ENCODE data around the gene CEP85L.
"Not testable (repeated sequence)": the region's sequence is repeated elsewhere in the genome, so short reads cannot be mapped to it uniquely, and the experiment has no call there.

Gene CEP85L

DNA sequence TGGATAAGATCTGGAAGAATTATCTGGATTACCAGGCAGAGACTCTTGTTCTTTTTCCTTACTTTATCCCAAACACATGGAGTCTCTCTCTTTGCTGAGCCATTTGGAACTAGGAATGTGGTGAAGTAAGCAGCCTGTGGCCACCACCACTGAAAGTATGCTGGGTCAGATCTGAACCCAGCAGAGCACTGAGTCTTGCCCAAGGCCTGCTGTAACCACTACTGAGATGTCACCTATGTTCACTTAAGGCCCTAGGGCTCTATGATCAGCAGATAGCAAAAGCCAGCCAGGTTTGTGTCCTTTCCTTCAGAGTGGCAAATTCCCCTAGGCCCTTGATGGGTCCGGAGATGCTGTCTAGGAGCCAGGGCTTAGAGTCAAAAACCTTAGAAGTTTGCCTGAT, 206.6 kb downstream of the CEP85L start:
- TF ChIP-seq SPI1 (IDR thresholded peaks at IDR 0.05; ENCODE audit: borderline replicate concordance, low read depth) (no peak), POLR2AphosphoS5 (IDR thresholded peaks at IDR 0.05; ENCODE audit: low read depth) (no peak), GABPA (IDR thresholded peaks at IDR 0.05; ENCODE audit: low read depth) (no peak)
- TF ChIP-seq, protein P1, sequence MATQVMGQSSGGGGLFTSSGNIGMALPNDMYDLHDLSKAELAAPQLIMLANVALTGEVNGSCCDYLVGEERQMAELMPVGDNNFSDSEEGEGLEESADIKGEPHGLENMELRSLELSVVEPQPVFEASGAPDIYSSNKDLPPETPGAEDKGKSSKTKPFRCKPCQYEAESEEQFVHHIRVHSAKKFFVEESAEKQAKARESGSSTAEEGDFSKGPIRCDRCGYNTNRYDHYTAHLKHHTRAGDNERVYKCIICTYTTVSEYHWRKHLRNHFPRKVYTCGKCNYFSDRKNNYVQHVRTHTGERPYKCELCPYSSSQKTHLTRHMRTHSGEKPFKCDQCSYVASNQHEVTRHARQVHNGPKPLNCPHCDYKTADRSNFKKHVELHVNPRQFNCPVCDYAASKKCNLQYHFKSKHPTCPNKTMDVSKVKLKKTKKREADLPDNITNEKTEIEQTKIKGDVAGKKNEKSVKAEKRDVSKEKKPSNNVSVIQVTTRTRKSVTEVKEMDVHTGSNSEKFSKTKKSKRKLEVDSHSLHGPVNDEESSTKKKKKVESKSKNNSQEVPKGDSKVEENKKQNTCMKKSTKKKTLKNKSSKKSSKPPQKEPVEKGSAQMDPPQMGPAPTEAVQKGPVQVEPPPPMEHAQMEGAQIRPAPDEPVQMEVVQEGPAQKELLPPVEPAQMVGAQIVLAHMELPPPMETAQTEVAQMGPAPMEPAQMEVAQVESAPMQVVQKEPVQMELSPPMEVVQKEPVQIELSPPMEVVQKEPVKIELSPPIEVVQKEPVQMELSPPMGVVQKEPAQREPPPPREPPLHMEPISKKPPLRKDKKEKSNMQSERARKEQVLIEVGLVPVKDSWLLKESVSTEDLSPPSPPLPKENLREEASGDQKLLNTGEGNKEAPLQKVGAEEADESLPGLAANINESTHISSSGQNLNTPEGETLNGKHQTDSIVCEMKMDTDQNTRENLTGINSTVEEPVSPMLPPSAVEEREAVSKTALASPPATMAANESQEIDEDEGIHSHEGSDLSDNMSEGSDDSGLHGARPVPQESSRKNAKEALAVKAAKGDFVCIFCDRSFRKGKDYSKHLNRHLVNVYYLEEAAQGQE (IDR thresholded peaks at IDR 0.05; ENCODE audit: insufficient replicate concordance, low read depth), result no peak
- TF ChIP-seq, protein P2, sequence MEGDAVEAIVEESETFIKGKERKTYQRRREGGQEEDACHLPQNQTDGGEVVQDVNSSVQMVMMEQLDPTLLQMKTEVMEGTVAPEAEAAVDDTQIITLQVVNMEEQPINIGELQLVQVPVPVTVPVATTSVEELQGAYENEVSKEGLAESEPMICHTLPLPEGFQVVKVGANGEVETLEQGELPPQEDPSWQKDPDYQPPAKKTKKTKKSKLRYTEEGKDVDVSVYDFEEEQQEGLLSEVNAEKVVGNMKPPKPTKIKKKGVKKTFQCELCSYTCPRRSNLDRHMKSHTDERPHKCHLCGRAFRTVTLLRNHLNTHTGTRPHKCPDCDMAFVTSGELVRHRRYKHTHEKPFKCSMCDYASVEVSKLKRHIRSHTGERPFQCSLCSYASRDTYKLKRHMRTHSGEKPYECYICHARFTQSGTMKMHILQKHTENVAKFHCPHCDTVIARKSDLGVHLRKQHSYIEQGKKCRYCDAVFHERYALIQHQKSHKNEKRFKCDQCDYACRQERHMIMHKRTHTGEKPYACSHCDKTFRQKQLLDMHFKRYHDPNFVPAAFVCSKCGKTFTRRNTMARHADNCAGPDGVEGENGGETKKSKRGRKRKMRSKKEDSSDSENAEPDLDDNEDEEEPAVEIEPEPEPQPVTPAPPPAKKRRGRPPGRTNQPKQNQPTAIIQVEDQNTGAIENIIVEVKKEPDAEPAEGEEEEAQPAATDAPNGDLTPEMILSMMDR (IDR thresholded peaks at IDR 0.05; ENCODE audit: insufficient read depth, low read length), result no peak
- Histone ChIP-seq H3K4me3 (replicated peaks; ENCODE audit: insufficient read depth, low read length) (no peak overlapping the region), H3K27me3 (ENCODE audit: insufficient read depth, poor library complexity, severe bottlenecking) (no peaks in the 10 kb centered on the region), H3K27ac (replicated peaks) (no peak overlapping the region)
- DNase-seq (ENCODE audit: low read depth in 1 of 2, low spot score in 1 of 2), result no peak

DNA sequence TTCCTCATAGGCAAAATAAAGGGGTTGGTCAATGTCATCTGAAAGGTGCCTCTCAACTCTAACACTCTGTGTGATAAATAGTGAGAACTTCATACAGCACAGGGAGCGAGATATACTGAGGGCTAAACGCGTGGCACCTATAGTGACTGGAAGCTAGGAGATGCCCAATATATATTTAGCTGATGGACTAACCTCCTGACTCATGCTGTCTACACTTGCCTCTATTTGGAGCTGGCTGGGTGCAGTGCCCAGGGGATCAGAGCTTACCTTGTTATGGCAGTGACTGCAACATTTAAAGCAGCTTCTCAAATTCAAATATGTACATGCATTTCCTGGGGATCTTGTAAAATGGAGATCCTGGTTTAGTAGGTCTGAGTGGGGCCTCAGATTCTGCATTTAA, 214.9 kb downstream of the CEP85L start:
- no peak for DNase-seq (ENCODE audit: low read depth in 1 of 2, low spot score in 1 of 2)
- no peak for TF ChIP-seq POLR2AphosphoS5 (IDR thresholded peaks at IDR 0.05; ENCODE audit: low read depth)
- TF ChIP-seq SPI1 (IDR thresholded peaks at IDR 0.05; ENCODE audit: borderline replicate concordance, low read depth), result no peak
- TF ChIP-seq, protein P2 (IDR thresholded peaks at IDR 0.05; ENCODE audit: insufficient read depth, low read length), result no peak
- TF ChIP-seq GABPA (IDR thresholded peaks at IDR 0.05; ENCODE audit: low read depth), result no peak
- TF ChIP-seq, protein P1 (IDR thresholded peaks at IDR 0.05; ENCODE audit: insufficient replicate concordance, low read depth), result no peak
- H3K27me3 ChIP-seq (ENCODE audit: insufficient read depth, poor library complexity, severe bottlenecking), result no peaks in the 10 kb centered on the region
- no peak overlapping the region for H3K4me3 ChIP-seq (replicated peaks; ENCODE audit: insufficient read depth, low read length)
- no peak overlapping the region for H3K27ac ChIP-seq (replicated peaks)

DNA sequence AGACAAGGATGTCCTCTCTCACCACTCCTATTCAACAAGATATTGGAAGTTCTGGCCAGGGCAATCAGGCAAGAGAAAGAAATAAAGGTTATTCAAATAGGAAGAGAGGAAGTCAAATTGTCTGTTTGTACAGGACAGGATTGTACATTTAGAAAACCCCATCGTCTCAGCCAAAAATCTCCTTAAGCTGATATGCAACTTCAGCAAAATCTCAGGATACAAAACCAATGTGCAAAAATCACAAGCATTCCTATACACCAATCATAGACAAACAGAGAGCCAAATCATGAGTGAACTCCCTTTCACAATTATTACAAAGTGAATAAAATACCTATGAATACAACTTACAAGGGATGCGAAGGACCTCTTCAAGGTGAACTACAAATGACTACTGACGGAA, 217.2 kb downstream of the CEP85L start:
- not testable (repeated sequence) for H3K27me3 ChIP-seq (ENCODE audit: insufficient read depth, poor library complexity, severe bottlenecking); DNase-seq (ENCODE audit: low read depth in 1 of 2, low spot score in 1 of 2); H3K4me3 ChIP-seq (replicated peaks; ENCODE audit: insufficient read depth, low read length); H3K27ac ChIP-seq (replicated peaks)

DNA sequence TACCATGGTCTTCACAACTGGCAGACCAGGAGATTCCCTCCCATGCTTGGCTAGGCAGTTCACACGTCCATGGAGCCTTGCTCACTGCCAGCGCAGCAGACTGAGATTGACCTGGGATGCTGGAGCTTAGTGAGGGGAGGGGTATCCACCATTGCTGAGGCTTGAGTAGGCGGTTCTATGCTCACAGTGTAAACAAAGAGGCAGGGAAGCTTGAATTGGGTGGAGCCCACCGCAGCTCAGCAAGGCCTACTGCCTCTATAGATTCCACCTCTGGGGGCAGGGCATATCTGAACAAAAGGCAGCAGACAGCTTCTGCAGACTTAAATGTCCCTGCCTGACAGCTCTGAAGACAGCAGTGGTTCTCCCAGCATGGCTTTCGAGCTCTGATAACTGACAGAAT, 230.1 kb downstream of the CEP85L start:
- not testable (repeated sequence) for DNase-seq (ENCODE audit: low read depth in 1 of 2, low spot score in 1 of 2); H3K27me3 ChIP-seq (ENCODE audit: insufficient read depth, poor library complexity, severe bottlenecking); H3K4me3 ChIP-seq (replicated peaks; ENCODE audit: insufficient read depth, low read length); H3K27ac ChIP-seq (replicated peaks)

DNA sequence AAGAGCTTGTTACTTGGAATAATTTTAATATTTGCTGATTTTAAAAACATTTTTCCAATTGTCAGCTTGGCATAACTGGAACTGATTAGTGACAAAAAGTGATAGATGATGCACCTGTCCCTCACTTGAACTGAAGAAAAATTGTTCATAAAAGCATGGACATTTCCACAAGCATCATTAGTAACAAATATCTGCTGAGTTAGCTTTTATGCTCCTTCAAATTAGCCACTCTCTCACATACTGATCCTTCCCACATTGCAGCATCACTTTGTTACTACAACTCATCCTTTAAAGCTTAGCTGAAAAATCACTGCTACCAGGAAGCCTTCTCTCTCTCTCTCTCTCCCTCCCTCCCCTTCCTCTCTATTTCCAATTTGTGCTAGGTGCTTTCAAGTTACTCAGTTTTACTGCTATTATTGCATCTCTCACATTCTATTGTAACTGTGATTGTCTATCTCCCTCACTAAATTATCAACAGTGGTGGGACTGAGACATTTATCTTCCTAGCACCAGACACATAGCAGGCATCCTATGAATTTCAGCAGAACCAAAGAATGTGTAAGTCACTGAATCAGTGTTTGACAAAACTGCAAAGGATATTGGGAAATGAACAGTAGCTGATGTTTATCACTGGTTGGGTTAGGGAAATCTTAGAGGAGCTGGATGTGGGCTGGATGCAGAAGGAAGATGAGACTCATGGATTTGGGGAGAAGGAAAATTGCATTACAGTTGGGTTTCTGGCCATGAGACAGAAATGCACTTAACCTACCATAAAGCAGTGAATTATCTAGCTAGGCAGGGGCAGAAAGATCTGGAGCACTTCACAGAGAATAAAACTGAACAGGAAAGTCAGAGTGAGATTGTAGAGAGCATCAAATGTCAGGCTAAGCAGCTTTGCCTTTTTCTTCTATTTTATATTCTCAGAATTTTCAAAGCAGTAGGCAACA, 231.7 kb downstream of the CEP85L start:
- Histone ChIP-seq H3K27ac (replicated peaks) (no peak overlapping the region), H3K4me3 (replicated peaks; ENCODE audit: insufficient read depth, low read length) (no peak overlapping the region), H3K27me3 (ENCODE audit: insufficient read depth, poor library complexity, severe bottlenecking) (no peaks in the 10 kb centered on the region)
- TF ChIP-seq, protein P2 (IDR thresholded peaks at IDR 0.05; ENCODE audit: insufficient read depth, low read length), result no peak
- TF ChIP-seq GABPA (IDR thresholded peaks at IDR 0.05; ENCODE audit: low read depth) (no peak), SPI1 (IDR thresholded peaks at IDR 0.05; ENCODE audit: borderline replicate concordance, low read depth) (no peak), POLR2AphosphoS5 (IDR thresholded peaks at IDR 0.05; ENCODE audit: low read depth) (no peak)
- no peak for DNase-seq (ENCODE audit: low read depth in 1 of 2, low spot score in 1 of 2)
